ENCODE data around the gene LRRC14B. TPM values are rescaled to one million over a fixed set of nuclear protein-coding genes. Genes with fewer than 3 reads are reported as not detected.
"Not testable (repeated sequence)": the region's sequence is repeated elsewhere in the genome, so short reads cannot be mapped to it uniquely, and the experiment has no call there.

LRRC14B gene
- total RNA-seq, 1 donor from 2014 or later = not detected

DNA sequence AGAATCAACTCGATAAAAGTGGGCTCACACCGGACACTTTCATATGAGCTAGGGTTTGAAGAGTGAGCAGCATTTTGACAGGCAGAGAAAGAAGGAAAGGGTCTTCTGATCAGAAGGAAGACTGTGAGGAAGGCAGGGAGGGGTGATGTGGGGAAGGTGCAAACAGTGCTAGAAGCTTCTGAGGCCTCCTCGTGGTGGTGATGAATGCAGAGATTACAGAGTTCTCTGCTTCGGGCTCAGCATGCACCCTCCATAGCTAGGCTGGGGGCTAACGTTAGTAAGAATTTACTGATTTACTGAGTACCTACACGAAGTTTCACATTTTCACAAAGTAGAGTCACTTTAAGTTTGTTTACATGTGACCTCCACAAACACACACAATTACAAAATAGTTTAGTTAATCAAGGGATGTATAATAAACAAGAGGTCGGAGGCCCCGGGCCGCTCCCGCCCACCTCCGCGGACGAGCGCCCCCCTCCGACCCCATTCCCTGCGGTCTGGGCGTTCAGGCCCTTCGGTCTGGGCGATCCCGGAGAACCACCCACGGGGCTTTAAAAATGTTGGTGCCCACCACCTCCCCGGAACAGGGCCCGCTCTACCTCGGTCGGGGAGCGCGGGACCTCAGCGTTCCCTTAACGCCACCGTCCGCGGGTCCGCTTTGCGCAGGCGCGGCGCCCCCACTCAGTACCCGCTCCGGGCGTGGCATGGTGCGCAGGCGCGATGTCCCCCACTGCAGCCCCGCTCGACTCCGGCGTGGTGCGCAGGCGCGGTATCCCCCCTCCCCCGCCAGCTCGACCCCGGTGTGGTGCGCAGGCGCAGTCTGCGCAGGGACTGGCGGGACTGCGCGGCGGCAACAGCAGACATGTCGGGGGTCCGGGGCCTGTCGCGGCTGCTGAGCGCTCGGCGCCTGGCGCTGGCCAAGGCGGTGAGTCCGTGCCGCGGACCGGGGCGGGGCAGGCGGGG, 26.5 kb downstream of the LRRC14B start, which contains the start of the genes CCDC127 and SDHA:
CCDC127 (minus strand) TSS at position 660 of the 963 bp plus-strand sequence. CDS start 1,304 bp downstream, outside the sequence.
SDHA (plus strand) TSS at position 827 of the 963 bp plus-strand sequence; CDS start at position 863, 36 bp downstream.
- H3K4me3 Mint-ChIP-seq (ENCODE audit: unreplicated experiment) = peak within 1 kb of the TSS; percentile 86
- H3K4me1 Mint-ChIP-seq (ENCODE audit: low read depth) = peaks cover 51% of the 10 kb centered on the region
- not testable (repeated sequence) for H3K36me3 Mint-ChIP-seq (ENCODE audit: low read depth); H3K27me3 Mint-ChIP-seq (ENCODE audit: low read depth); H3K9me3 Mint-ChIP-seq (ENCODE audit: low read depth)
- TF ChIP-seq, protein P1, sequence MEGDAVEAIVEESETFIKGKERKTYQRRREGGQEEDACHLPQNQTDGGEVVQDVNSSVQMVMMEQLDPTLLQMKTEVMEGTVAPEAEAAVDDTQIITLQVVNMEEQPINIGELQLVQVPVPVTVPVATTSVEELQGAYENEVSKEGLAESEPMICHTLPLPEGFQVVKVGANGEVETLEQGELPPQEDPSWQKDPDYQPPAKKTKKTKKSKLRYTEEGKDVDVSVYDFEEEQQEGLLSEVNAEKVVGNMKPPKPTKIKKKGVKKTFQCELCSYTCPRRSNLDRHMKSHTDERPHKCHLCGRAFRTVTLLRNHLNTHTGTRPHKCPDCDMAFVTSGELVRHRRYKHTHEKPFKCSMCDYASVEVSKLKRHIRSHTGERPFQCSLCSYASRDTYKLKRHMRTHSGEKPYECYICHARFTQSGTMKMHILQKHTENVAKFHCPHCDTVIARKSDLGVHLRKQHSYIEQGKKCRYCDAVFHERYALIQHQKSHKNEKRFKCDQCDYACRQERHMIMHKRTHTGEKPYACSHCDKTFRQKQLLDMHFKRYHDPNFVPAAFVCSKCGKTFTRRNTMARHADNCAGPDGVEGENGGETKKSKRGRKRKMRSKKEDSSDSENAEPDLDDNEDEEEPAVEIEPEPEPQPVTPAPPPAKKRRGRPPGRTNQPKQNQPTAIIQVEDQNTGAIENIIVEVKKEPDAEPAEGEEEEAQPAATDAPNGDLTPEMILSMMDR (IDR thresholded peaks at IDR 0.05) = peak; percentile 80
- H3K27ac Mint-ChIP-seq (ENCODE audit: unreplicated experiment) = peak within 1 kb of the TSS; percentile 89
- DNase-seq (ENCODE audit: low spot score) = peak; percentile 97

DNA sequence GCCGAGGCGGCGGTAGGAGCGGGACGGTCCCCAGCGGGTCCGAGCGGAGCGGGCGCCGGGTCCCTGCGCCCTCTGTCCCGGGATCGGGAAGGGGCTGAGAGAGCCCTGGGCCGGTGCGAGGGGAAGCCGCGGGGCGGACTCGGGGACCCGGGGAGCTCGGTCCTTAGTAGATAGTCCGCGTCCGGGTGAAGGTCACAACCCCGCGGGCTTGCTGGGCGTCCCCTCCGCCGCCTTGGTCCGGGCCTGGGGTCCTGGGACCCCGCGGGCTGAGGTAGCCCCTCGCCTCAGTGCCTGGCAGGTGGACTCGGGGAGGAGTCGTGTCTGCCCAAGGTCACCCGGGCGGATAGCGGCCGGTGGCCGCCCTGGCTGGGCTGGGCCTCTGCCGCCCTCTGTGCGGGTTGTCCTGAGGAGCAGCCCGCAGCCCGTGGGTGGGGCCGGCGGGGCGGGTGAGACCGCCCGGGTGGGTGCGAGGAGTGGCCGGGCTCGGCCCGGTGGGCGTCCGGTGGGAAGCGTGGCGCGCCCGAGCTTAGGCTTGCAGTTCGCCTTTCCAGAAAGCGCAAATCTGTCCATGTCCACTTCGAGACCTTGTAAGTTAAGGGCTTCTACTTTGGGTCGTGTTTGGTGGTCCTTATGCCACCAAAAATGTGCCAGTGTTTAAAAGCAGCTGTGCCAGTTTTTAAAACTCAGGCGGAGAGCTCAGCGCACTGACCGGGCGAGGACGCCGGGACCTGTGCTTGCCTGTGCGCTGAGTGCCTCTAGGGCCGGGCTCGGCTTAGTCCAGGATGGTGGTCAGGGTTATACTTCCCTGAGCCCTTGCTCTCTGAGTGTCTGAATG, 27.4 kb downstream of the LRRC14B start:
- TF ChIP-seq, protein P1 (IDR thresholded peaks at IDR 0.05) = no peak
- peak overlapping the region; percentile 86 for H3K27ac Mint-ChIP-seq (ENCODE audit: unreplicated experiment)
- peaks cover 59% of the 10 kb centered on the region for H3K4me1 Mint-ChIP-seq (ENCODE audit: low read depth)
- peak overlapping the region; percentile 86 for H3K4me3 Mint-ChIP-seq (ENCODE audit: unreplicated experiment)
- H3K9me3 Mint-ChIP-seq (ENCODE audit: low read depth) = no peaks in the 10 kb centered on the region
- H3K27me3 Mint-ChIP-seq (ENCODE audit: low read depth) = no peaks in the 10 kb centered on the region
- peaks cover 5% of the 10 kb centered on the region for H3K36me3 Mint-ChIP-seq (ENCODE audit: low read depth)
- DNase-seq (ENCODE audit: low spot score) = no peak

DNA sequence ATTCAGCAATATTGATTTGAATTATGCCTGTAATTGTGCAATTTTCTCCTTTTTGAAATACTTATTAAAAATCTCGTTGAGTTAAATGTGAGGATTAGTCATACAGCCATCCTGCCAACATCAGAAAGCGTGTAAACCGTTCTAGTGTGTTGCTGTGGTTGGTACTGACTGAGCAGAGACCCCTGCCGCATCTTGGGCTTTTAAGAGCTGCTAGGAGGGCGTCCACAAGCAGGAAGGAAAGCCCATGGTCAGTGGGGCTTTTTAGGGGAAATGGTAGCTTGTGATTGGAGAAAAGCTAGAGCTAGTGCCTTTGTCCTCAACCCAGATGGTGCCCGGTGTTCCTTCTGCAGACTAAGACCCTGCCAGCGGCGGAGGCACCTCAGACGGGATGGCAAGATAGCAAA, 28.2 kb downstream of the LRRC14B start:
- DNase-seq (ENCODE audit: low spot score) = no peak
- Mint-ChIP-seq H3K27ac (ENCODE audit: unreplicated experiment) (peak overlapping the region; percentile 86), H3K36me3 (ENCODE audit: low read depth) (no peaks in the 10 kb centered on the region), H3K4me3 (ENCODE audit: unreplicated experiment) (peak overlapping the region; percentile 86), H3K4me1 (ENCODE audit: low read depth) (peaks cover 61% of the 10 kb centered on the region), H3K27me3 (ENCODE audit: low read depth) (no peaks in the 10 kb centered on the region), H3K9me3 (ENCODE audit: low read depth) (no peaks in the 10 kb centered on the region)
- TF ChIP-seq, protein P1 (IDR thresholded peaks at IDR 0.05) = no peak

DNA sequence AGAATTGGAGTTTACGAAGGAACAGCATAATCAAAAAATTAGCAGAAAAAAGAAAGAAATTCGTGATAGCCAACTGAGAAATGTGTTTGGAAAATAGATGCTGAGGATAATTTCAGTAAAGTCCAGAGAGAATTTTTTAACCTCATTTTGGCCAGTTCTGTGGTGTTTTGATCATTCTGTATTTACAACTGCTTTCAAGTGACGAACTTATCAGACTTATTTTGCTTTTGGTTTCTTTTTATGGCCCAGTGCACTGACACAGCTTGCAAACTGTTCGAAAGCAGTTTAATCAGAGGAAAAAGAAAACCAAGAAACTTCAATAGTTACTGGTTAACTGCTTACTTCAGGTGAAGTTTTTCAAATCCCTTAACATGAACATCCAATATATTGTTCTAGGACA, 28.7 kb downstream of the LRRC14B start:
- DNase-seq (ENCODE audit: low spot score) = no peak
- Mint-ChIP-seq H3K27ac (ENCODE audit: unreplicated experiment) (peak overlapping the region; percentile 86), H3K4me3 (ENCODE audit: unreplicated experiment) (peak overlapping the region; percentile 86), H3K4me1 (ENCODE audit: low read depth) (peaks cover 60% of the 10 kb centered on the region), H3K9me3 (ENCODE audit: low read depth) (no peaks in the 10 kb centered on the region), H3K36me3 (ENCODE audit: low read depth) (peaks cover 5% of the 10 kb centered on the region), H3K27me3 (ENCODE audit: low read depth) (no peaks in the 10 kb centered on the region)
- TF ChIP-seq, protein P1 (IDR thresholded peaks at IDR 0.05) = no peak

DNA sequence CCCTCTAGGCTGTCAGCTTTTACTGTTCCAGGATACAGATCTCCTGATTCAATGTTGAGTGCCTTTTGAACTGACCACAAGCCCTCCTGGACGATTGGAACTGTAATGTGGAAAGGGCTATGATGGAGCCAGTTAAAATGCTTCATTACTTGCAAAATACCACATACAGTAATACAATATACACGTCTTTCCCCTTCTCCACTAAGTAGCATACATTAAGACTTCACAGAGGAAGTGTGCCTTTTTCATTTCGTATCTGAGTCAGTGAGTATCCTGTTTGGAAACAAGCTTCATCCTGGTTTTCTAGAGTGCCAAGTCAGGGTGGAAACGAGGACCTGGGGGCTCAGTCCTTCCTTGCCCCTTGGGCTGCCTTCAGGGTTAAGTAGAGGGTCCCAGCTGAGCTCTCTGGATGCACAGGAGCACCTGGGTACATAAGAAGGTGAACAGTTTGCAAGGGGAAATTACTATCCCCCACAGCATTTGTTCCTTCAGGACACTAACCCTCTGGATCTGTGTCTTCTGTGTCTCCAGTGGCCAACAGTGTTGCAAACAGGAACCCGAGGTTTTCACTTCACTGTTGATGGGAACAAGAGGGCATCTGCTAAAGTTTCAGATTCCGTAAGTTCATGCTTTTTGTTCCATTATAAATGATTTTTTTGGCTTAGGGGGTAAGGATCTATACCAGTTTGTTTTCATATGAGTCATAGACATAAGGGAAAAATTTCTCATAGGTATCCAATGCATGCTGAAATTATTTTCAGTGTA, 31.8 kb downstream of the LRRC14B start:
- peak overlapping the region; percentile 40 for H3K4me3 Mint-ChIP-seq (ENCODE audit: unreplicated experiment)
- H3K36me3 Mint-ChIP-seq (ENCODE audit: low read depth) = peaks cover 26% of the 10 kb centered on the region
- not testable (repeated sequence) for H3K27me3 Mint-ChIP-seq (ENCODE audit: low read depth); DNase-seq (ENCODE audit: low spot score); H3K9me3 Mint-ChIP-seq (ENCODE audit: low read depth)
- peak overlapping the region; percentile 49 for H3K27ac Mint-ChIP-seq (ENCODE audit: unreplicated experiment)
- H3K4me1 Mint-ChIP-seq (ENCODE audit: low read depth) = peaks cover 44% of the 10 kb centered on the region
